Neural cell (in vitro differentiated cells): Measurements from ENCODE around the gene TADA1.

Source experiments
- EP300 ChIP-seq: fragments of 450-650 bp; conservative IDR thresholded peaks from 2 replicates; pipeline ENCODE4 v1.6.1; 2014; ENCODE audit warnings: antibody characterized with exemption, mild to moderate bottlenecking, moderate library complexity; ENCODE audit not compliant: poor library complexity, severe bottlenecking
- EZH2 ChIP-seq: fragments of 200-600, 300-800 bp; shearing (Covaris generic), sonication (generic); IDR thresholded peaks from 2 replicates; pipeline ENCODE4 v1.6.1; 2014; ENCODE audit warnings: antibody characterized with exemption, low read length, borderline replicate concordance, mild to moderate bottlenecking; ENCODE audit not compliant: insufficient read depth, poor library complexity, severe bottlenecking
- POLR2AphosphoS5 ChIP-seq: IDR thresholded peaks from 2 replicates; pipeline ENCODE4 v1.6.1; 2012
- SMC3 ChIP-seq: fragments of 450-650 bp; conservative IDR thresholded peaks from 2 replicates; pipeline ENCODE4 v1.6.1; 2014; ENCODE audit warnings: antibody characterized with exemption, mild to moderate bottlenecking, moderate library complexity; ENCODE audit not compliant: poor library complexity
- TAF1 ChIP-seq: IDR thresholded peaks from 2 replicates; pipeline ENCODE4 v1.6.1; 2012; ENCODE audit warnings: low read depth
- TF ChIP-seq, protein P1 (sequence below): fragments of 450-650 bp; IDR thresholded peaks from 2 replicates; pipeline ENCODE4 v1.5.1; 2014; ENCODE audit warnings: antibody characterized with exemption, mild to moderate bottlenecking, moderate library complexity; ENCODE audit not compliant: poor library complexity, severe bottlenecking

DNA sequence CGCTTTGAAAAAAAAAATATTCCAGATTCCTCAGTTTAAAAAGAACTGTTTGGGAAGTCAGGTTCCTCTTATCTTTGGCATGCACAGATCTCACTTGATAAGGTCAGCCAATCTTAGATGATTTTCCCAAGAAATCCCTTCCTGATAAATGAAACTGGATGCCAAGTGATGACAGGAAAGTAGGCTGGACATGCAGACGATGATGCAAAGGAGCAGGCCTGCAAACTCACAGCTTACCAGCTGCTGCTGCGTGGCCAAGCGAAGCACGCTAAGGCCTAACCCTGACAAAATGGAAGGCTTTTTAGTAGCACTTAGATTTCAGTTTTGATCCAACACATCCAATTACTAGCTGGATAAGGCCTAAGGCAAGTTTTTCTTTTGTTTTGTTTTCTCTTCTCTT lies 10.1 kb downstream of the TADA1 start:
- TF ChIP-seq EP300 (no peak), EZH2 (no peak), SMC3 (no peak), TAF1 (no peak), POLR2AphosphoS5 (no peak)
- TF ChIP-seq, protein P1, sequence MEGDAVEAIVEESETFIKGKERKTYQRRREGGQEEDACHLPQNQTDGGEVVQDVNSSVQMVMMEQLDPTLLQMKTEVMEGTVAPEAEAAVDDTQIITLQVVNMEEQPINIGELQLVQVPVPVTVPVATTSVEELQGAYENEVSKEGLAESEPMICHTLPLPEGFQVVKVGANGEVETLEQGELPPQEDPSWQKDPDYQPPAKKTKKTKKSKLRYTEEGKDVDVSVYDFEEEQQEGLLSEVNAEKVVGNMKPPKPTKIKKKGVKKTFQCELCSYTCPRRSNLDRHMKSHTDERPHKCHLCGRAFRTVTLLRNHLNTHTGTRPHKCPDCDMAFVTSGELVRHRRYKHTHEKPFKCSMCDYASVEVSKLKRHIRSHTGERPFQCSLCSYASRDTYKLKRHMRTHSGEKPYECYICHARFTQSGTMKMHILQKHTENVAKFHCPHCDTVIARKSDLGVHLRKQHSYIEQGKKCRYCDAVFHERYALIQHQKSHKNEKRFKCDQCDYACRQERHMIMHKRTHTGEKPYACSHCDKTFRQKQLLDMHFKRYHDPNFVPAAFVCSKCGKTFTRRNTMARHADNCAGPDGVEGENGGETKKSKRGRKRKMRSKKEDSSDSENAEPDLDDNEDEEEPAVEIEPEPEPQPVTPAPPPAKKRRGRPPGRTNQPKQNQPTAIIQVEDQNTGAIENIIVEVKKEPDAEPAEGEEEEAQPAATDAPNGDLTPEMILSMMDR = no peak
